ENCODE results near the gene MSI2.

DNA sequence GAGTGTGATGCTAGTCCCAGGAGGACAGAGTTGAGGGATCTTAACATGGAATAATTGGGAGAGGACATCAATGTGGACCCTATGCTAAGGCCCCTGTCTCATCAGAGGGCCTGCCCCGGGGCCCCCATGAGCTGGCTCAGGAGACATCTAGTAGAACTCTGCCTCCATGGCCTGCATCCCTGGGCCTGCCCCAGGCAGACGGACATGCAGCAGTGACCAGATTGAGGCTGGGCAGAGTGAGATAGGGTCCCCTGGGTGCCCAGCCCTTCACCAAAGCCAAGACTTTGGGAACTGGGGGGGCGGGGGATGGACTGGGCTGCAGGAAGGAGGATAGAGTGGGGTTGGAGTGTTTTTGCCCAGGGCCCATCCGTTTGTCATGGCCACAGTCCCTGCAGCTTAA is 373.6 kb downstream of the MSI2 start:
- no peak for TF ChIP-seq POLR2A (IDR thresholded peaks at IDR 0.05)
- TF ChIP-seq, protein P1, sequence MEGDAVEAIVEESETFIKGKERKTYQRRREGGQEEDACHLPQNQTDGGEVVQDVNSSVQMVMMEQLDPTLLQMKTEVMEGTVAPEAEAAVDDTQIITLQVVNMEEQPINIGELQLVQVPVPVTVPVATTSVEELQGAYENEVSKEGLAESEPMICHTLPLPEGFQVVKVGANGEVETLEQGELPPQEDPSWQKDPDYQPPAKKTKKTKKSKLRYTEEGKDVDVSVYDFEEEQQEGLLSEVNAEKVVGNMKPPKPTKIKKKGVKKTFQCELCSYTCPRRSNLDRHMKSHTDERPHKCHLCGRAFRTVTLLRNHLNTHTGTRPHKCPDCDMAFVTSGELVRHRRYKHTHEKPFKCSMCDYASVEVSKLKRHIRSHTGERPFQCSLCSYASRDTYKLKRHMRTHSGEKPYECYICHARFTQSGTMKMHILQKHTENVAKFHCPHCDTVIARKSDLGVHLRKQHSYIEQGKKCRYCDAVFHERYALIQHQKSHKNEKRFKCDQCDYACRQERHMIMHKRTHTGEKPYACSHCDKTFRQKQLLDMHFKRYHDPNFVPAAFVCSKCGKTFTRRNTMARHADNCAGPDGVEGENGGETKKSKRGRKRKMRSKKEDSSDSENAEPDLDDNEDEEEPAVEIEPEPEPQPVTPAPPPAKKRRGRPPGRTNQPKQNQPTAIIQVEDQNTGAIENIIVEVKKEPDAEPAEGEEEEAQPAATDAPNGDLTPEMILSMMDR (IDR thresholded peaks at IDR 0.05), result no peak

Measured in right lobe of liver (tissue), 4 donors.